Liver (tissue), 3 donors: ENCODE results near the gene REXO5.
A peak's percentile ranks its signal among the peaks of the same experiment; 100 is the strongest.

Source experiments
- EGR1 ChIP-seq, 2 donors: IDR thresholded peaks; 2 replicates each; pipeline ENCODE4 v1.6.1; 2016 to 2018; ENCODE audit warnings: antibody characterized with exemption in 2 of 2, low read depth in 2 of 2
- GABPA ChIP-seq, 2 donors: IDR thresholded peaks in 1 of 2; conservative IDR thresholded peaks in 1 of 2; 2 replicates each; pipeline ENCODE4 v1.6.1; 2016; ENCODE audit warnings: antibody characterized with exemption in 2 of 2, mild to moderate bottlenecking in 1 of 2, moderate library complexity in 1 of 2
- JUND ChIP-seq, 2 donors: IDR thresholded peaks; 2 replicates each; pipeline ENCODE4 v1.6.1; 2016; ENCODE audit warnings: antibody characterized with exemption in 2 of 2
- NR2F2 ChIP-seq: IDR thresholded peaks from 2 replicates; pipeline ENCODE4 v1.6.1; 2016; ENCODE audit warnings: antibody characterized with exemption
- RAD21 ChIP-seq, 2 donors: IDR thresholded peaks; 2 replicates each; pipeline ENCODE4 v1.6.1; 2016; ENCODE audit warnings: antibody characterized with exemption in 2 of 2, mild to moderate bottlenecking in 2 of 2
- SP1 ChIP-seq: IDR thresholded peaks from 2 replicates; pipeline ENCODE4 v1.6.1; 2018; ENCODE audit warnings: antibody characterized with exemption, mild to moderate bottlenecking
- TAF1 ChIP-seq: conservative IDR thresholded peaks from 2 replicates; pipeline ENCODE4 v1.6.1; 2016; ENCODE audit warnings: antibody characterized with exemption, mild to moderate bottlenecking
- YY1 ChIP-seq: IDR thresholded peaks from 2 replicates; pipeline ENCODE4 v1.6.1; 2016; ENCODE audit warnings: antibody characterized with exemption, mild to moderate bottlenecking
- TF ChIP-seq, protein P1 (sequence below): fragments of 150-350 bp; IDR thresholded peaks from 2 replicates; pipeline ENCODE4 v1.5.1; 2017; ENCODE audit warnings: improper control_type of control experiment, low read depth, low read length; ENCODE audit not compliant: missing input control
- TF ChIP-seq, protein P2 (sequence below): IDR thresholded peaks from 2 replicates; pipeline ENCODE4 v1.6.1; 2016; ENCODE audit warnings: antibody characterized with exemption, mild to moderate bottlenecking
- TF ChIP-seq, protein P3 (sequence below): IDR thresholded peaks from 2 replicates; pipeline ENCODE4 v1.6.1; 2016; ENCODE audit warnings: antibody characterized with exemption
- TF ChIP-seq, protein P4 (sequence below): IDR thresholded peaks from 2 replicates; pipeline ENCODE4 v1.6.1; 2016; ENCODE audit warnings: antibody characterized with exemption
- donor health status: healthy.
- donor health status: healthy.

DNA sequence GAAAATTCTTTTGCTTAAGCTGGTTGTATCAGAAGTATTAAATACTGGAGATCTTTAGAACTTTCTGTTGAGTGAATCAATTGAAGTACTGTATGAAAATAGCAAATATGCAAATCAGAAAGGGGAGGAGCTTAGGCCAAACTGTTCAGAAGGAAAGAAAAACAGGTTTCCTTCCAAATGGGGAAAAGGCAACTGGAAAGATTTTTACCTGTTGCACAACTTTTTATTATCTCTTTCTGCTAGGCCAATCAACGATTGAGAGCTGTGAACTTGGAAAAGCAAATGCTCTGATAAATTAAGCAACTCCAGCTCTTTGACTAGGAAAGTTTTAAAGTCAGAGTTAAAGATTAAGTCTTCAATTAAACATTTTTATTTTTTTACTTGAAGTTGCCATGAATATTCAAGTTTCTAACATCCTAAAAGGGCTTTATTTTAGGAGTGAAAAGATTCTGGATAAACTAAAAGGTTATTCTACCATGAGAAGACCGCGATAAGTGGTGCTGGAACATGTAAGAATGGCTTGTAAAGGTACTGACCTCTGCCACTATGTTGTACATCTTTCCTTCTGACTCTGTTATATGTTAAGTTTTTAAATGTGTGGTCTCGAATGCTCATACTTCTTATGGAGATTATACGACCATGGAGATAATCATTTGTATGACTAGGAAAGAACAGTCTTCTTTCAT is 77.4 kb downstream of the REXO5 start:
- TF ChIP-seq, protein P1, sequence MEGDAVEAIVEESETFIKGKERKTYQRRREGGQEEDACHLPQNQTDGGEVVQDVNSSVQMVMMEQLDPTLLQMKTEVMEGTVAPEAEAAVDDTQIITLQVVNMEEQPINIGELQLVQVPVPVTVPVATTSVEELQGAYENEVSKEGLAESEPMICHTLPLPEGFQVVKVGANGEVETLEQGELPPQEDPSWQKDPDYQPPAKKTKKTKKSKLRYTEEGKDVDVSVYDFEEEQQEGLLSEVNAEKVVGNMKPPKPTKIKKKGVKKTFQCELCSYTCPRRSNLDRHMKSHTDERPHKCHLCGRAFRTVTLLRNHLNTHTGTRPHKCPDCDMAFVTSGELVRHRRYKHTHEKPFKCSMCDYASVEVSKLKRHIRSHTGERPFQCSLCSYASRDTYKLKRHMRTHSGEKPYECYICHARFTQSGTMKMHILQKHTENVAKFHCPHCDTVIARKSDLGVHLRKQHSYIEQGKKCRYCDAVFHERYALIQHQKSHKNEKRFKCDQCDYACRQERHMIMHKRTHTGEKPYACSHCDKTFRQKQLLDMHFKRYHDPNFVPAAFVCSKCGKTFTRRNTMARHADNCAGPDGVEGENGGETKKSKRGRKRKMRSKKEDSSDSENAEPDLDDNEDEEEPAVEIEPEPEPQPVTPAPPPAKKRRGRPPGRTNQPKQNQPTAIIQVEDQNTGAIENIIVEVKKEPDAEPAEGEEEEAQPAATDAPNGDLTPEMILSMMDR = no peak
- TF ChIP-seq TAF1 = no peak
- TF ChIP-seq RAD21 (IDR thresholded peaks at IDR 0.05) = peak in 1 of 2 donors; percentile 12
- no peak for TF ChIP-seq YY1
- TF ChIP-seq NR2F2 = no peak
- peak in 1 of 2 donors; percentile 40 for TF ChIP-seq GABPA (IDR thresholded peaks at IDR 0.05 in 1 of 2, conservative IDR thresholded peaks at IDR 0.05 in 1 of 2)
- TF ChIP-seq JUND (IDR thresholded peaks at IDR 0.05) = peak; percentile 7 to 62
- TF ChIP-seq, protein P2, sequence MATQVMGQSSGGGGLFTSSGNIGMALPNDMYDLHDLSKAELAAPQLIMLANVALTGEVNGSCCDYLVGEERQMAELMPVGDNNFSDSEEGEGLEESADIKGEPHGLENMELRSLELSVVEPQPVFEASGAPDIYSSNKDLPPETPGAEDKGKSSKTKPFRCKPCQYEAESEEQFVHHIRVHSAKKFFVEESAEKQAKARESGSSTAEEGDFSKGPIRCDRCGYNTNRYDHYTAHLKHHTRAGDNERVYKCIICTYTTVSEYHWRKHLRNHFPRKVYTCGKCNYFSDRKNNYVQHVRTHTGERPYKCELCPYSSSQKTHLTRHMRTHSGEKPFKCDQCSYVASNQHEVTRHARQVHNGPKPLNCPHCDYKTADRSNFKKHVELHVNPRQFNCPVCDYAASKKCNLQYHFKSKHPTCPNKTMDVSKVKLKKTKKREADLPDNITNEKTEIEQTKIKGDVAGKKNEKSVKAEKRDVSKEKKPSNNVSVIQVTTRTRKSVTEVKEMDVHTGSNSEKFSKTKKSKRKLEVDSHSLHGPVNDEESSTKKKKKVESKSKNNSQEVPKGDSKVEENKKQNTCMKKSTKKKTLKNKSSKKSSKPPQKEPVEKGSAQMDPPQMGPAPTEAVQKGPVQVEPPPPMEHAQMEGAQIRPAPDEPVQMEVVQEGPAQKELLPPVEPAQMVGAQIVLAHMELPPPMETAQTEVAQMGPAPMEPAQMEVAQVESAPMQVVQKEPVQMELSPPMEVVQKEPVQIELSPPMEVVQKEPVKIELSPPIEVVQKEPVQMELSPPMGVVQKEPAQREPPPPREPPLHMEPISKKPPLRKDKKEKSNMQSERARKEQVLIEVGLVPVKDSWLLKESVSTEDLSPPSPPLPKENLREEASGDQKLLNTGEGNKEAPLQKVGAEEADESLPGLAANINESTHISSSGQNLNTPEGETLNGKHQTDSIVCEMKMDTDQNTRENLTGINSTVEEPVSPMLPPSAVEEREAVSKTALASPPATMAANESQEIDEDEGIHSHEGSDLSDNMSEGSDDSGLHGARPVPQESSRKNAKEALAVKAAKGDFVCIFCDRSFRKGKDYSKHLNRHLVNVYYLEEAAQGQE = peak; percentile 25
- TF ChIP-seq, protein P3, sequence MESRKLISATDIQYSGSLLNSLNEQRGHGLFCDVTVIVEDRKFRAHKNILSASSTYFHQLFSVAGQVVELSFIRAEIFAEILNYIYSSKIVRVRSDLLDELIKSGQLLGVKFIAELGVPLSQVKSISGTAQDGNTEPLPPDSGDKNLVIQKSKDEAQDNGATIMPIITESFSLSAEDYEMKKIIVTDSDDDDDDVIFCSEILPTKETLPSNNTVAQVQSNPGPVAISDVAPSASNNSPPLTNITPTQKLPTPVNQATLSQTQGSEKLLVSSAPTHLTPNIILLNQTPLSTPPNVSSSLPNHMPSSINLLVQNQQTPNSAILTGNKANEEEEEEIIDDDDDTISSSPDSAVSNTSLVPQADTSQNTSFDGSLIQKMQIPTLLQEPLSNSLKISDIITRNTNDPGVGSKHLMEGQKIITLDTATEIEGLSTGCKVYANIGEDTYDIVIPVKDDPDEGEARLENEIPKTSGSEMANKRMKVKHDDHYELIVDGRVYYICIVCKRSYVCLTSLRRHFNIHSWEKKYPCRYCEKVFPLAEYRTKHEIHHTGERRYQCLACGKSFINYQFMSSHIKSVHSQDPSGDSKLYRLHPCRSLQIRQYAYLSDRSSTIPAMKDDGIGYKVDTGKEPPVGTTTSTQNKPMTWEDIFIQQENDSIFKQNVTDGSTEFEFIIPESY = peak; percentile 36
- peak; percentile 79 for TF ChIP-seq SP1
- TF ChIP-seq EGR1 (IDR thresholded peaks at IDR 0.05; ENCODE audit: low read depth in 2 of 2) = peak; percentile 43 to 86
- TF ChIP-seq, protein P4, sequence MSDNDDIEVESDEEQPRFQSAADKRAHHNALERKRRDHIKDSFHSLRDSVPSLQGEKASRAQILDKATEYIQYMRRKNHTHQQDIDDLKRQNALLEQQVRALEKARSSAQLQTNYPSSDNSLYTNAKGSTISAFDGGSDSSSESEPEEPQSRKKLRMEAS = peak; percentile 29
